WTC11 (cell line): Measurements from ENCODE around the gene ANKZF1.

Experiments
- ATF3 ChIP-seq: sonication (generic); formaldehyde crosslinking; conservative IDR thresholded peaks from 2 replicates; pipeline ENCODE4 v1.8.1; 2022; ENCODE audit warnings: mild to moderate bottlenecking, missing genetic modification reagents
- CTCF ChIP-seq: fragments of 200-600 bp; IDR thresholded peaks from 2 replicates; pipeline ENCODE4 v1.8.0; 2022; ENCODE audit warnings: antibody characterized with exemption
- USF1 ChIP-seq: sonication (generic); formaldehyde crosslinking; IDR thresholded peaks from 2 replicates; pipeline ENCODE4 v1.8.0; 2022; ENCODE audit warnings: mild to moderate bottlenecking, missing genetic modification reagents

- TF ChIP-seq USF1 (CRISPR knock-in tag), result no peak
- TF ChIP-seq CTCF, result no peak
- TF ChIP-seq ATF3 (CRISPR knock-in tag), result no peak
Measured at GRCh38 chr2:219210196-219210885, 19.3 kb upstream of the ANKZF1 start.
